GM12878 (cell line): ENCODE measurements around the gene COPS3. TPM values are rescaled to one million over a fixed set of nuclear protein-coding genes. Genes with fewer than 3 reads are reported as not detected.

Experiments
- ATAC-seq: fragments of 200-7000 bp; cut with Tn5 transposase; 3 replicates; pipeline ENCODE4 v1.9.1; 2020; ENCODE audit warnings: mild to moderate bottlenecking, moderate library complexity
- BruUV-seq: library from RNA; stranded (reverse); fragments of 400-500 nt; replicated peaks from 2 replicates; lab custom pipeline; 2021; lab: Mats Ljungman, UMichigan
- CTCF ChIA-PET: fragments of 300-600 bp; sonication (Branson Sonifier 250); formaldehyde crosslinking; extraction: SDS; loops from one replicate; lab custom pipeline; 2021; ENCODE audit warnings: inconsistent platforms; lab: Yijun Ruan, JAX
- POLR2A ChIA-PET: fragments of 350-600 bp; formaldehyde crosslinking; extraction: SDS; loops from one replicate; lab custom pipeline; 2021; ENCODE audit warnings: inconsistent platforms; lab: Charles Lee
- RAD21 ChIA-PET: fragments of 300-600 bp; sonication (Branson Sonifier 250); formaldehyde crosslinking; loops from one replicate; lab custom pipeline; 2023; ENCODE audit warnings: antibody characterized with exemption; ENCODE audit not compliant: unreplicated experiment; lab: Charles Lee
- SMC1A ChIA-PET: fragments of 300-600 bp; sonication (Branson Sonifier 250); formaldehyde crosslinking; loops from one replicate; lab custom pipeline; 2023; ENCODE audit not compliant: unreplicated experiment, uncharacterized antibody; lab: Charles Lee
- DNase-seq: peaks from one replicate; pipeline ENCODE4 v3.0.0-alpha.2; 2011; ENCODE audit warnings: low read depth, low spot score
- FAIRE-seq: peaks from 3 replicates; lab custom pipeline; 2011; peaks lifted over from hg19 to GRCh38; lab: Jason Lieb, UNC
- H2AFZ ChIP-seq: 2 replicates; pipeline ENCODE4 v1.6.0; 2011; ENCODE audit warnings: low read depth, low read length, control low read depth; ENCODE audit not compliant: control insufficient read depth
- H3K27ac ChIP-seq: 2 replicates; pipeline ENCODE4 v1.5.1; 2011; ENCODE audit warnings: control low read depth; ENCODE audit not compliant: control insufficient read depth, insufficient read depth
- H3K27me3 ChIP-seq, 2 experiments: replicated peaks in 1 of 2; 2 replicates each; pipeline versions ENCODE4 v1.6.0 to v1.6.1; 2011; ENCODE audit warnings: low read length in 1 of 2; ENCODE audit not compliant: control insufficient read depth in 2 of 2, insufficient read depth in 2 of 2
- H3K36me3 ChIP-seq, 2 experiments: 2 replicates each; pipeline ENCODE4 v1.5.1; 2011; ENCODE audit warnings: low read length in 1 of 2; ENCODE audit not compliant: control insufficient read depth in 2 of 2, insufficient read depth in 2 of 2
- H3K4me1 ChIP-seq: 2 replicates; pipeline ENCODE4 v1.6.1; 2011; ENCODE audit warnings: mild to moderate bottlenecking, low read length, moderate library complexity, mixed read lengths; ENCODE audit not compliant: control insufficient read depth, insufficient read depth
- H3K4me2 ChIP-seq: 2 replicates; pipeline ENCODE4 v1.6.0; 2011; ENCODE audit warnings: control low read depth; ENCODE audit not compliant: control insufficient read depth, insufficient read depth
- H3K4me3 ChIP-seq: fragments of 200-600 bp; sonication (generic); 2 replicates; pipeline ENCODE4 v1.5.1; 2016
- H3K79me2 ChIP-seq: 2 replicates; pipeline ENCODE4 v1.6.0; 2011; ENCODE audit warnings: low read length; ENCODE audit not compliant: control insufficient read depth, insufficient read depth
- H3K9ac ChIP-seq: 2 replicates; pipeline ENCODE4 v1.8.0; 2011; ENCODE audit warnings: low read length, control low read depth, mixed read lengths; ENCODE audit not compliant: control insufficient read depth, insufficient read depth
- H3K9me3 ChIP-seq: replicated peaks from 3 replicates; pipeline ENCODE4 v1.5.1; 2011; ENCODE audit warnings: mild to moderate bottlenecking, low read length; ENCODE audit not compliant: control insufficient read depth, insufficient read depth
- H4K20me1 ChIP-seq: 2 replicates; pipeline ENCODE4 v1.6.0; 2011; ENCODE audit not compliant: control insufficient read depth, insufficient read depth
- ATF3 ChIP-seq: IDR thresholded peaks from 2 replicates; pipeline ENCODE4 v1.6.1; 2011; ENCODE audit warnings: low read depth, mild to moderate bottlenecking, low read length, moderate library complexity, borderline replicate concordance; ENCODE audit errors: extremely low read depth
- ESRRA ChIP-seq: IDR thresholded peaks from 2 replicates; pipeline ENCODE4 v1.6.1; 2012; ENCODE audit warnings: mild to moderate bottlenecking, low read length, improper control_type of control experiment
- HCFC1 ChIP-seq: fragments of 150-350 bp; IDR thresholded peaks from 2 replicates; pipeline ENCODE4 v1.6.1; 2014; ENCODE audit warnings: low read length
- MYC ChIP-seq: IDR thresholded peaks from 2 replicates; pipeline ENCODE4 v1.6.1; 2011; ENCODE audit warnings: mild to moderate bottlenecking, low read length, moderate library complexity, inconsistent platforms; ENCODE audit not compliant: insufficient read depth, insufficient replicate concordance, insufficient read length, severe bottlenecking
- NFYB ChIP-seq: IDR thresholded peaks from 2 replicates; pipeline ENCODE4 v1.6.1; 2011; ENCODE audit warnings: low read depth, mild to moderate bottlenecking, low read length, improper control_type of control experiment, moderate library complexity; ENCODE audit not compliant: insufficient read depth
- POLR2AphosphoS2 ChIP-seq: IDR thresholded peaks from 2 replicates; pipeline ENCODE4 v1.6.1; 2011; ENCODE audit warnings: low read depth, mild to moderate bottlenecking, low read length, improper control_type of control experiment, moderate library complexity
- RB1 ChIP-seq: fragments of 450-650 bp; formaldehyde crosslinking; IDR thresholded peaks from 2 replicates; pipeline ENCODE4 v1.6.1; 2017; ENCODE audit warnings: mild to moderate bottlenecking, borderline replicate concordance
- SPI1 ChIP-seq: IDR thresholded peaks from 2 replicates; pipeline ENCODE4 v1.6.1; 2011; ENCODE audit warnings: low read depth, mild to moderate bottlenecking, low read length, moderate library complexity, borderline replicate concordance; ENCODE audit not compliant: insufficient read depth
- SRF ChIP-seq, 2 experiments: IDR thresholded peaks; 2 replicates each; pipeline ENCODE4 v1.6.1; 2011; ENCODE audit warnings: low read depth in 2 of 2, low read length in 2 of 2, mild to moderate bottlenecking in 1 of 2, moderate library complexity in 1 of 2
- WRNIP1 ChIP-seq: IDR thresholded peaks from 2 replicates; pipeline ENCODE4 v1.6.1; 2011; ENCODE audit warnings: low read depth, low read length, improper control_type of control experiment, borderline replicate concordance
- ZNF207 ChIP-seq: fragments of 450-650 bp; IDR thresholded peaks from 2 replicates; pipeline ENCODE4 v1.6.1; 2014; ENCODE audit warnings: antibody characterized with exemption, mild to moderate bottlenecking, borderline replicate concordance
- WGBS: methylation state at CpG from one replicate; pipeline ENCODE4 v1.1.6; 2016; ENCODE audit warnings: low lambda C conversion rate; ENCODE audit not compliant: insufficient replicate concordance, insufficient coverage; ENCODE audit errors: missing lambda C conversion rate; 5-methylcytosine and 5-hydroxymethylcytosine counted together
- in situ Hi-C: fragments of 300-500 bp; cut with MboI; formaldehyde crosslinking; loops from 9 replicates; pipeline ENCODE4 v1.14.3; 2018; ENCODE audit warnings: mixed read lengths
- intact Hi-C: fragments of 100-400 bp; cut with micrococcal nuclease; formaldehyde crosslinking; loops from one replicate; pipeline ENCODE4 v1.14.2; 2022; ENCODE audit not compliant: unreplicated experiment
- polyA plus RNA-seq, 11 experiments: library from polyadenylated mRNA; depleted of rRNA in 4 of 11; unstranded in 6 of 11; stranded (reverse) in 5 of 11; fragments of >200 nt; fragmentation: Nextera tagmentation in 4 of 11; fragmentation: Illumina TruSeq in 1 of 11; extraction: Ambion mirVana in 4 of 11; extraction: Trizol in 1 of 11; gene quantifications; 1 replicate in 1 of 11; 2 replicates in 10 of 11; pipeline versions ENCODE4 v1.2.1 to v1.2.3, GENCODE V29; 2011 to 2016; ENCODE audit warnings: inconsistent platforms in 2 of 11, missing spikeins in 2 of 11, low read depth in 1 of 11
- total RNA-seq, 4 experiments: library from RNA; depleted of rRNA in 3 of 4; stranded (reverse); fragments of >200 nt in 3 of 4; fragmentation: Illumina TruSeq in 1 of 4; extraction: Trizol in 1 of 4; gene quantifications; 2 replicates each; pipeline versions ENCODE4 v1.2.1 to v1.2.3, GENCODE V29; 2013 to 2021
- TF ChIP-seq, protein P1 (sequence below): IDR thresholded peaks from 2 replicates; pipeline ENCODE4 v1.6.1; 2012; ENCODE audit warnings: low read depth, low read length, improper control_type of control experiment
- TF ChIP-seq, protein P2 (sequence below): fragments of 450-650 bp; IDR thresholded peaks from 2 replicates; pipeline ENCODE4 v1.6.1; 2017; ENCODE audit warnings: mild to moderate bottlenecking, moderate library complexity
- TF ChIP-seq, protein P3 (sequence below): IDR thresholded peaks from 2 replicates; pipeline ENCODE4 v1.6.1; 2011; ENCODE audit warnings: mild to moderate bottlenecking, low read depth, low read length, moderate library complexity; ENCODE audit not compliant: insufficient replicate concordance

The COPS3 gene
- total and polyA plus RNA-seq, 10 of the 15 experiments (the other 5 are each of a cell fraction or from before 2014, with no cell fraction given): 99.7 to 187 (median 133) TPM

- ChIA-PET SMC1A (no interaction called here), POLR2A (interaction anchor here (0.6 to 1.5 kb wide), 5 partner anchors 26 to 351 kb away, joined by 3 to 5 read pairs (median 4); no protein-coding TSS in a partner anchor), RAD21 (interaction anchor here (1.5 kb wide), 1 partner anchor 21 kb away, joined by 4 read pairs; no protein-coding TSS in a partner anchor), CTCF (interaction anchor here (0.6 to 1.1 kb wide), 3 partner anchors 25 to 98 kb away, joined by 3 to 4 read pairs (median 3); partner anchors contain the start of gene COPS3)
- ATAC-seq: peak; percentile 90
- Histone ChIP-seq H3K27ac (no peak overlapping the region), H3K27me3 (no peaks in the 10 kb centered on the region), H3K4me1 (peaks cover 26% of the 10 kb centered on the region), H3K9me3 (no peaks in the 10 kb centered on the region), H3K79me2 (peaks cover 4% of the 10 kb centered on the region), H3K9ac (no peak overlapping the region; the same call in 1 of the 2 replicates), H3K4me3 (peak overlapping the region; percentile 94; the same call in 1 of the 2 replicates), H4K20me1 (no peaks in the 10 kb centered on the region), H2AFZ (peak overlapping the region; percentile 62), H3K4me2 (peak overlapping the region; percentile 69), H3K36me3 (no peaks in the 10 kb centered on the region)
- in situ Hi-C loops: loop anchor here (5.0 kb wide), 1 partner anchor 303 kb away; no protein-coding TSS in a partner anchor
- FAIRE-seq: peak; percentile 93
- WGBS: 0% methylated on average over 8 of the region's 8 CpGs
- BruUV-seq: no TSS peak
- DNase-seq: peak; percentile 50
- intact Hi-C loops: loop anchor here (2.0 to 10.0 kb wide), 2 partner anchors 67 to 101 kb away; partner anchors contain the start of gene PLD6
- TF ChIP-seq ATF3: peak; percentile 69; the same call in 1 of the 2 replicates
- no peak for TF ChIP-seq RB1
- 0 out of 2 replicates have a peak, but pooled peaks have one; percentile 51 for TF ChIP-seq POLR2AphosphoS2
- TF ChIP-seq ZNF207: no peak
- TF ChIP-seq SPI1: peak; percentile 53; the same call in 1 of the 2 replicates
- peak; percentile 82 for TF ChIP-seq MYC
- TF ChIP-seq SRF (IDR thresholded peaks at IDR 0.05; ENCODE audit: low read depth in 2 of 2, low read length in 2 of 2): 0 out of 4 replicates have a peak, but pooled peaks of 1 of the 2 experiments have one; percentile 11
- TF ChIP-seq, protein P1, sequence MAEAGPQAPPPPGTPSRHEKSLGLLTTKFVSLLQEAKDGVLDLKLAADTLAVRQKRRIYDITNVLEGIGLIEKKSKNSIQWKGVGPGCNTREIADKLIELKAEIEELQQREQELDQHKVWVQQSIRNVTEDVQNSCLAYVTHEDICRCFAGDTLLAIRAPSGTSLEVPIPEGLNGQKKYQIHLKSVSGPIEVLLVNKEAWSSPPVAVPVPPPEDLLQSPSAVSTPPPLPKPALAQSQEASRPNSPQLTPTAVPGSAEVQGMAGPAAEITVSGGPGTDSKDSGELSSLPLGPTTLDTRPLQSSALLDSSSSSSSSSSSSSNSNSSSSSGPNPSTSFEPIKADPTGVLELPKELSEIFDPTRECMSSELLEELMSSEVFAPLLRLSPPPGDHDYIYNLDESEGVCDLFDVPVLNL: no peak
- TF ChIP-seq WRNIP1: 0 out of 2 replicates have a peak, but pooled peaks have one; percentile 75
- TF ChIP-seq, protein P2, sequence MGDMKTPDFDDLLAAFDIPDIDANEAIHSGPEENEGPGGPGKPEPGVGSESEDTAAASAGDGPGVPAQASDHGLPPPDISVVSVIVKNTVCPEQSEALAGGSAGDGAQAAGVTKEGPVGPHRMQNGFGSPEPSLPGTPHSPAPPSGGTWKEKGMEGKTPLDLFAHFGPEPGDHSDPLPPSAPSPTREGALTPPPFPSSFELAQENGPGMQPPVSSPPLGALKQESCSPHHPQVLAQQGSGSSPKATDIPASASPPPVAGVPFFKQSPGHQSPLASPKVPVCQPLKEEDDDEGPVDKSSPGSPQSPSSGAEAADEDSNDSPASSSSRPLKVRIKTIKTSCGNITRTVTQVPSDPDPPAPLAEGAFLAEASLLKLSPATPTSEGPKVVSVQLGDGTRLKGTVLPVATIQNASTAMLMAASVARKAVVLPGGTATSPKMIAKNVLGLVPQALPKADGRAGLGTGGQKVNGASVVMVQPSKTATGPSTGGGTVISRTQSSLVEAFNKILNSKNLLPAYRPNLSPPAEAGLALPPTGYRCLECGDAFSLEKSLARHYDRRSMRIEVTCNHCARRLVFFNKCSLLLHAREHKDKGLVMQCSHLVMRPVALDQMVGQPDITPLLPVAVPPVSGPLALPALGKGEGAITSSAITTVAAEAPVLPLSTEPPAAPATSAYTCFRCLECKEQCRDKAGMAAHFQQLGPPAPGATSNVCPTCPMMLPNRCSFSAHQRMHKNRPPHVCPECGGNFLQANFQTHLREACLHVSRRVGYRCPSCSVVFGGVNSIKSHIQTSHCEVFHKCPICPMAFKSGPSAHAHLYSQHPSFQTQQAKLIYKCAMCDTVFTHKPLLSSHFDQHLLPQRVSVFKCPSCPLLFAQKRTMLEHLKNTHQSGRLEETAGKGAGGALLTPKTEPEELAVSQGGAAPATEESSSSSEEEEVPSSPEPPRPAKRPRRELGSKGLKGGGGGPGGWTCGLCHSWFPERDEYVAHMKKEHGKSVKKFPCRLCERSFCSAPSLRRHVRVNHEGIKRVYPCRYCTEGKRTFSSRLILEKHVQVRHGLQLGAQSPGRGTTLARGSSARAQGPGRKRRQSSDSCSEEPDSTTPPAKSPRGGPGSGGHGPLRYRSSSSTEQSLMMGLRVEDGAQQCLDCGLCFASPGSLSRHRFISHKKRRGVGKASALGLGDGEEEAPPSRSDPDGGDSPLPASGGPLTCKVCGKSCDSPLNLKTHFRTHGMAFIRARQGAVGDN: peak; percentile 63; the same call in 1 of the 2 replicates
- no peak for TF ChIP-seq ESRRA
- TF ChIP-seq NFYB: peak; percentile 46; the same call in 1 of the 2 replicates
- TF ChIP-seq HCFC1: peak; percentile 26; the same call in 1 of the 2 replicates
- TF ChIP-seq, protein P3, sequence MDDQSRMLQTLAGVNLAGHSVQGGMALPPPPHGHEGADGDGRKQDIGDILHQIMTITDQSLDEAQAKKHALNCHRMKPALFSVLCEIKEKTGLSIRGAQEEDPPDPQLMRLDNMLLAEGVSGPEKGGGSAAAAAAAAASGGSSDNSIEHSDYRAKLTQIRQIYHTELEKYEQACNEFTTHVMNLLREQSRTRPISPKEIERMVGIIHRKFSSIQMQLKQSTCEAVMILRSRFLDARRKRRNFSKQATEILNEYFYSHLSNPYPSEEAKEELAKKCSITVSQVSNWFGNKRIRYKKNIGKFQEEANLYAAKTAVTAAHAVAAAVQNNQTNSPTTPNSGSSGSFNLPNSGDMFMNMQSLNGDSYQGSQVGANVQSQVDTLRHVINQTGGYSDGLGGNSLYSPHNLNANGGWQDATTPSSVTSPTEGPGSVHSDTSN: peak; percentile 78
Observed at GRCh38 chr17:17305281-17305801, 24.3 kb upstream of the COPS3 start.
